Colonic mucosa (tissue), 4 donors: ENCODE results near the gene ARMC6. TPM values are rescaled to one million over a fixed set of nuclear protein-coding genes. Genes with fewer than 3 reads are reported as not detected.

ENCODE experiments used
- DNase-seq: peaks from one replicate; pipeline ENCODE4 v3.0.0-alpha.2; 2020
- H3K27ac ChIP-seq: fragments of 200-600 bp; one replicate; pipeline ENCODE4 v1.8.0; 2021
- H3K27me3 ChIP-seq: fragments of 200-600 bp; one replicate; pipeline ENCODE4 v1.8.0; 2021
- H3K36me3 ChIP-seq: fragments of 200-600 bp; one replicate; pipeline ENCODE4 v1.8.0; 2021
- H3K4me1 ChIP-seq: fragments of 200-600 bp; one replicate; pipeline ENCODE4 v1.8.0; 2021; ENCODE audit warnings: mild to moderate bottlenecking
- H3K4me3 ChIP-seq: fragments of 200-600 bp; one replicate; pipeline ENCODE4 v1.8.0; 2021
- H3K9ac ChIP-seq, 2 donors: one replicate each; pipeline ENCODE4 v1.7.0; 2013; ENCODE audit warnings: control low read depth in 2 of 2, low read depth in 2 of 2, low read length in 2 of 2
- H3K9me3 ChIP-seq: fragments of 200-600 bp; one replicate; pipeline ENCODE4 v1.8.0; 2021
- CTCF ChIP-seq: fragments of 200-600 bp; IDR thresholded peaks from one replicate; pipeline ENCODE4 v1.8.0; 2022; ENCODE audit warnings: antibody characterized with exemption, mild to moderate bottlenecking
- intact Hi-C: fragments of 100-400 bp; cut with DNase I; formaldehyde crosslinking; loops from one replicate; pipeline ENCODE4 v1.14.1; 2022
- total RNA-seq, 2 donors: library from RNA; stranded (reverse); fragmentation: NEBNext Ultra II Directional in 1 of 2; extraction: Animal tissue kit (Norgen Biotek cat#: 25700) in 1 of 2; gene quantifications; one replicate each; pipeline ENCODE4 v1.2.1, GENCODE V29; 2021
- donor health status: healthy.
- donor health status: DM: no; HTN: no; CAD: no.
- donor health status: DM: no; HTN: no; CAD: no.

Gene ARMC6
- total RNA-seq, 2 donors from 2014 or later: 15.0 to 29.4 TPM

DNA sequence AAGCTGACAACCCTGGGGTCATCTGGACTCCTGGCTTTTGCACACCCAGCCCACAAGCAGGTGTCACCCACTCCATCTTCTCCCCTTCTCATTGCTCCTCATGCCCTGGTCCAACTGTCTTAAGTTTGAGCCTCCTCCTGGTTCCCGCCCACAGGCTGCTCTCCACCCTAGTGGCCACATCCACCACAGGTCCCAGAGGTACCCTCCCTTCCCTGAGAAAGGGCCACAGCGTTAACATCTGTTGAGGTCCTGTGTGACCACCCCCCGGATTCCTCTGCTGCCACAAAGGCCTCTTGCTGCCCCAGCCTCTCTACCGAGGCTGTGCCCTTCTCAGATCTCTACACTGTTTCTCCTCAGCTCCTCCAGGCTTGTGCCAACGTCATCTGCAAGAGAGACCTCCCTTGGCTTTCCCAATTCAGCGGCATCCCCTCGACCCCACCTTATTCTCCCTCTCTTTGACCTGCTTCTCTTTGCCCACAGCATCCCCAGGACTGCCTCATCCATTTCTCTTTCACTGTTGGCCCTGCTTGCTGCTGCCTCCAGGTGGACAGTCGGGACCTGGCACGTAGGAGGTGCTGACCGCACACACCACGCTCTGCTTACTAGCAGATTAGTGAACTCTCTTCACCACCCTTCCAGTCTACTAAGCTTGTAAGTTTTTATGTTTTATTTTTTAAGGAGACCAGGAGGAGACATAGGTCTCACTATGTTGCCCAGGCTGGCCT, 33.3 kb upstream of the ARMC6 start:
- intact Hi-C loops: no loop called here
- peaks cover 6% of the 10 kb centered on the region for H3K36me3 ChIP-seq
- no peaks in the 10 kb centered on the region for H3K27me3 ChIP-seq

DNA sequence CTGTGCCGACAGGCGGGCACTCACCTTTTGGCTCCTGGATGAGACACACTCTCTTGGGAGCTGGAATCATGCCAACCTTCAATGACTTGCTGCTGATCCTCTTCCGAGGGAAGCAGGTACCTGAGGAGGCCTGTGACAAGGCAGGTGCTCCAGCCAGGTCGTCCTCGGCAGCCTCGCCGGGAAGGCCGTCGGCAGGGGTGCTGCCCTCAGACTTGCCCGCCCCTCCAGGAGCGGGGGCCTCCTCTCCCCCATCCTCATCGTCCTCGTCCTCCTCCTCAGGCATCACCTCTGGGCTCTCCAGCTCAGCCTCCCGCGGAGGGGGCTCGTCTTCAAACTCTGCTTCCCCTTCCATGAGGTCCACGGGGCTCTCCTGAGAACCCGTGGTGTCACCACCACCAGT, 29.3 kb upstream of the ARMC6 start:
- Histone ChIP-seq H3K36me3 (peaks cover 18% of the 10 kb centered on the region), H3K4me3 (no peak overlapping the region), H3K4me1 (no peaks in the 10 kb centered on the region), H3K27me3 (no peaks in the 10 kb centered on the region), H3K9ac (no peak overlapping the region), H3K9me3 (no peaks in the 10 kb centered on the region), H3K27ac (no peak overlapping the region)
- intact Hi-C loops: no loop called here
- no peak for DNase-seq
- no peak for TF ChIP-seq CTCF

More for the DNA sequence above, 33.3 kb upstream of the ARMC6 start:
- H3K4me3 ChIP-seq: no peak overlapping the region
- no peak overlapping the region for H3K27ac ChIP-seq
- TF ChIP-seq CTCF: no peak
- no peaks in the 10 kb centered on the region for H3K4me1 ChIP-seq
- no peak for DNase-seq
- H3K9ac ChIP-seq: no peak overlapping the region
- H3K9me3 ChIP-seq: no peaks in the 10 kb centered on the region

DNA sequence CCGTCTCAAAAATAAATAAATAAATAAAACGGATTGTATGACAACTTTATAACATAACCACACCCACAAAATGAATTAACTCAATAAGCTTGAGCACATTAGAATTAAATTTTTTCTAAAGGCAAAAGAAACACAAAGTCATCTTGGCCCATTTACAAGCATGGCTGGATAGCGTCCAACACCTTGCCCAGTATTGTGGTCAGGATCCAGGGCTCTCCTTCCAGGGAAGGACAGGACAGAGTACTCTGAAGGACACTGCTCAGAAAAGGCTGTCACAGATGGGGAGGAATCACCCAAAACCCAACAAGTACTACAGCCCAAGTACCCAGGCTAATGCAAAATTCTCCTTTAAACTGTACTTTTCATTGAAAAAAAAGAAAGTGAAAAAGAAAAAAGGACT, 27.2 kb upstream of the ARMC6 start:
- no peaks in the 10 kb centered on the region for H3K27me3 ChIP-seq
- no peaks in the 10 kb centered on the region for H3K4me1 ChIP-seq
- intact Hi-C loops: no loop called here
- H3K4me3 ChIP-seq: no peak overlapping the region
- peaks cover 22% of the 10 kb centered on the region for H3K36me3 ChIP-seq
- no peak for TF ChIP-seq CTCF
- H3K27ac ChIP-seq: no peak overlapping the region
- no peak overlapping the region for H3K9ac ChIP-seq
- no peaks in the 10 kb centered on the region for H3K9me3 ChIP-seq
- no peak for DNase-seq

GRCh38 chr19:19009951-19010350, 23.5 kb upstream of the ARMC6 start:
- H3K4me1 ChIP-seq: no peaks in the 10 kb centered on the region
- no peak overlapping the region for H3K9ac ChIP-seq
- no peak for DNase-seq
- no peak for TF ChIP-seq CTCF
- intact Hi-C loops: no loop called here
- no peak overlapping the region for H3K4me3 ChIP-seq
- no peaks in the 10 kb centered on the region for H3K27me3 ChIP-seq
- no peaks in the 10 kb centered on the region for H3K9me3 ChIP-seq
- H3K36me3 ChIP-seq: peaks cover 25% of the 10 kb centered on the region
- no peak overlapping the region for H3K27ac ChIP-seq

GRCh38 chr19:19010551-19010950, 22.9 kb upstream of the ARMC6 start:
- no peak for DNase-seq

More at GRCh38 chr19:19010551-19010950, 22.9 kb upstream of the ARMC6 start:
- Histone ChIP-seq H3K9ac (no peak overlapping the region), H3K27ac (no peak overlapping the region), H3K36me3 (peaks cover 25% of the 10 kb centered on the region), H3K4me3 (no peak overlapping the region), H3K4me1 (no peaks in the 10 kb centered on the region), H3K9me3 (no peaks in the 10 kb centered on the region), H3K27me3 (no peaks in the 10 kb centered on the region)
- intact Hi-C loops: no loop called here
- no peak for TF ChIP-seq CTCF
